SK-N-SH (cell line): Measurements from ENCODE around the gene ZNHIT3. TPM values are rescaled to one million over a fixed set of nuclear protein-coding genes. Genes with fewer than 3 reads are reported as not detected.

ENCODE experiments used
- CTCF ChIA-PET: fragments of 300-600, 350-600 bp; formaldehyde crosslinking; extraction: SDS; loops from one replicate; lab custom pipeline; 2021; lab: Yijun Ruan, JAX
- POLR2A ChIA-PET: fragments of 350-600 bp; sonication (Branson Sonifier 250); formaldehyde crosslinking; extraction: SDS; loops from one replicate; lab custom pipeline; 2020; ENCODE audit warnings: antibody characterized with exemption, inconsistent platforms; lab: Yijun Ruan, JAX
- DNase-seq: peaks from one replicate; pipeline ENCODE4 v3.0.0; 2012
- H2AFZ ChIP-seq: fragments of 200-600 bp; sonication (generic); 2 replicates; pipeline ENCODE4 v1.8.1; 2016; ENCODE audit warnings: antibody characterized with exemption, mild to moderate bottlenecking, low read depth
- H3F3A ChIP-seq: fragments of 200-600 bp; sonication (generic); replicated peaks from 2 replicates; pipeline ENCODE3; 2016; ENCODE audit warnings: antibody characterized with exemption, mild to moderate bottlenecking; ENCODE audit not compliant: insufficient read depth
- H3K27ac ChIP-seq, 2 experiments: fragments of 200-500 bp in 1 of 2; fragments of 200-600 bp in 1 of 2; sonication (Bioruptor generic) in 1 of 2; sonication (generic), shearing (Covaris generic) in 1 of 2; 2 replicates each; pipeline versions ENCODE4 v1.5.1 to v1.6.1; 2014 to 2016; ENCODE audit warnings: low read depth in 2 of 2, inconsistent platforms in 1 of 2, low read length in 1 of 2, mild to moderate bottlenecking in 1 of 2, mixed read lengths in 1 of 2
- H3K27me3 ChIP-seq: fragments of 200-600 bp; sonication (generic), shearing (Covaris generic); 2 replicates; pipeline ENCODE4 v1.6.1; 2016; ENCODE audit warnings: mixed run types; ENCODE audit not compliant: insufficient read depth
- H3K36me3 ChIP-seq, 2 experiments: fragments of 200-500 bp in 1 of 2; fragments of 200-600 bp in 1 of 2; sonication (Bioruptor generic) in 1 of 2; sonication (generic) in 1 of 2; replicated peaks in 1 of 2; 2 replicates each; pipeline versions ENCODE3 to v1.5.1; 2014 to 2016; ENCODE audit warnings: low read length in 1 of 2, mild to moderate bottlenecking in 1 of 2; ENCODE audit not compliant: insufficient read depth in 2 of 2, control insufficient read depth in 1 of 2
- H3K4me1 ChIP-seq, 2 experiments: fragments of 200-500 bp in 1 of 2; fragments of 200-600 bp in 1 of 2; sonication (Bioruptor generic) in 1 of 2; sonication (generic), shearing (Covaris generic) in 1 of 2; 2 replicates each; pipeline versions ENCODE4 v1.5.1 to v1.6.1; 2014 to 2016; ENCODE audit warnings: low read depth in 1 of 2, low read length in 1 of 2, mixed run types in 1 of 2; ENCODE audit not compliant: insufficient read depth in 2 of 2, control insufficient read depth in 1 of 2
- H3K4me2 ChIP-seq: fragments of 200-600 bp; sonication (generic), shearing (Covaris generic); 2 replicates; pipeline ENCODE4 v1.6.1; 2017; ENCODE audit warnings: mixed run types
- H3K4me3 ChIP-seq, 2 experiments: fragments of 200-500 bp in 1 of 2; fragments of 200-600 bp in 1 of 2; sonication (Bioruptor generic) in 1 of 2; sonication (generic), shearing (Covaris generic) in 1 of 2; 2 replicates each; pipeline versions ENCODE4 v1.5.1 to v1.8.1; 2014 to 2016; ENCODE audit warnings: low read depth in 2 of 2, inconsistent platforms in 1 of 2, low read length in 1 of 2, mild to moderate bottlenecking in 1 of 2, mixed read lengths in 1 of 2, moderate library complexity in 1 of 2
- H3K79me2 ChIP-seq: fragments of 200-600 bp; sonication (generic); 2 replicates; pipeline ENCODE4 v1.8.1; 2017; ENCODE audit warnings: mild to moderate bottlenecking; ENCODE audit not compliant: insufficient read depth
- H3K9ac ChIP-seq: fragments of 200-600 bp; sonication (generic); 2 replicates; pipeline ENCODE4 v1.6.1; 2017; ENCODE audit warnings: mixed run types
- H3K9me2 ChIP-seq: fragments of 200-600 bp; sonication (generic); 2 replicates; pipeline ENCODE4 v1.6.1; 2017; ENCODE audit warnings: mixed run types
- H3K9me3 ChIP-seq: fragments of 200-600 bp; sonication (generic); 2 replicates; pipeline ENCODE4 v1.6.1; 2017; ENCODE audit warnings: mixed run types, mild to moderate bottlenecking, moderate library complexity
- H4K20me1 ChIP-seq: fragments of 200-600 bp; sonication (generic); 2 replicates; pipeline ENCODE4 v1.6.1; 2017; ENCODE audit warnings: mild to moderate bottlenecking, mixed run types; ENCODE audit not compliant: insufficient read depth
- CTCF ChIP-seq: fragments of 200-600 bp; sonication (generic); IDR thresholded peaks from 2 replicates; pipeline ENCODE4 v1.6.1; 2017; ENCODE audit warnings: antibody characterized with exemption, mild to moderate bottlenecking, moderate library complexity
- ELF1 ChIP-seq: IDR thresholded peaks from 2 replicates; pipeline ENCODE4 v1.4.0; 2012
- EZH2phosphoT487 ChIP-seq: fragments of 200-600 bp; sonication (generic); IDR thresholded peaks from 2 replicates; pipeline ENCODE4 v1.6.1; 2017; ENCODE audit warnings: low read depth, mixed run types, mild to moderate bottlenecking, antibody characterized with exemption, moderate library complexity, borderline replicate concordance
- MAX ChIP-seq: IDR thresholded peaks from 2 replicates; pipeline ENCODE4 v1.4.0; 2012; ENCODE audit warnings: low read depth
- MXI1 ChIP-seq: IDR thresholded peaks from 2 replicates; pipeline ENCODE4 v1.6.1; 2012; ENCODE audit warnings: mild to moderate bottlenecking, low read depth, low read length, improper control_type of control experiment
- NRF1 ChIP-seq: IDR thresholded peaks from 2 replicates; pipeline ENCODE4 v1.6.1; 2012; ENCODE audit warnings: low read depth, mild to moderate bottlenecking, low read length
- TEAD4 ChIP-seq: IDR thresholded peaks from 2 replicates; pipeline ENCODE4 v1.4.0; 2012; ENCODE audit warnings: mild to moderate bottlenecking, borderline replicate concordance; ENCODE audit not compliant: insufficient read depth
- USF2 ChIP-seq: fragments of 150-350 bp; IDR thresholded peaks from 2 replicates; pipeline ENCODE4 v1.6.1; 2017; ENCODE audit warnings: antibody characterized with exemption, low read length, low read depth, borderline replicate concordance
- YY1 ChIP-seq: IDR thresholded peaks from 2 replicates; pipeline ENCODE4 v1.4.0; 2012; ENCODE audit warnings: low read depth, mild to moderate bottlenecking
- WGBS: methylation state at CpG from one replicate; pipeline ENCODE4 v1.1.6; 2017; ENCODE audit warnings: low lambda C conversion rate; 5-methylcytosine and 5-hydroxymethylcytosine counted together
- polyA plus RNA-seq, 3 experiments: library from polyadenylated mRNA; depleted of rRNA; stranded (reverse); fragments of >200 nt; gene quantifications; 2 replicates each; pipeline ENCODE4 v1.2.3, GENCODE V29; 2012

The ZNHIT3 gene
- polyA plus RNA-seq, 1 of the 3 experiments (the other 2 are of a cell fraction), result 59.9 TPM

- H3K4me2 ChIP-seq, result no peak overlapping the region
- no peak overlapping the region for H3K4me3 ChIP-seq
- no peaks in the 10 kb centered on the region for H3K9me2 ChIP-seq
- no peak for DNase-seq
- no peaks in the 10 kb centered on the region for H3K9me3 ChIP-seq
- H3K36me3 ChIP-seq, result peaks cover 26 to 44% of the 10 kb centered on the region in 2 experiments
- no peaks in the 10 kb centered on the region for H3K27me3 ChIP-seq
- H3K79me2 ChIP-seq, result no peaks in the 10 kb centered on the region
- POLR2A ChIA-PET, result no interaction called here
- no peaks in the 10 kb centered on the region for H4K20me1 ChIP-seq
- CTCF ChIA-PET, result no interaction called here
- WGBS, result 89% methylated on average over 3 of the region's 3 CpGs
- H3K9ac ChIP-seq, result no peak overlapping the region
- no peak overlapping the region; a peak in 1 of 4 replicates for H3K27ac ChIP-seq
- H2AFZ ChIP-seq, result no peak overlapping the region
- no peaks in the 10 kb centered on the region for H3F3A ChIP-seq
- peaks cover 0 to 22% of the 10 kb centered on the region in 2 experiments; a peak in 1 of 4 replicates for H3K4me1 ChIP-seq
- TF ChIP-seq CTCF, result no peak
Measured at GRCh38 chr17:36501351-36501750, 14.9 kb downstream of the ZNHIT3 start.

GRCh38 chr17:36501963-36502362, 15.5 kb downstream of the ZNHIT3 start:
- H2AFZ ChIP-seq, result no peak overlapping the region
- CTCF ChIA-PET, result no interaction called here
- H3K4me1 ChIP-seq, result peaks cover 0 to 22% of the 10 kb centered on the region in 2 experiments; a peak in 1 of 4 replicates
- H3K9me2 ChIP-seq, result no peaks in the 10 kb centered on the region
- H3K27me3 ChIP-seq, result no peaks in the 10 kb centered on the region
- 98% methylated on average over 6 of the region's 6 CpGs for WGBS
- TF ChIP-seq USF2, result no peak
- H3K36me3 ChIP-seq, result peaks cover 27 to 43% of the 10 kb centered on the region in 2 experiments
- H3K4me2 ChIP-seq, result no peak overlapping the region
- no peaks in the 10 kb centered on the region for H4K20me1 ChIP-seq
- H3K4me3 ChIP-seq, result no peak overlapping the region
- H3K9ac ChIP-seq, result no peak overlapping the region
- POLR2A ChIA-PET, result no interaction called here
- no peak overlapping the region for H3K27ac ChIP-seq
- no peaks in the 10 kb centered on the region for H3K79me2 ChIP-seq
- no peaks in the 10 kb centered on the region for H3F3A ChIP-seq
- no peak for DNase-seq
- no peaks in the 10 kb centered on the region for H3K9me3 ChIP-seq

GRCh38 chr17:36503456-36504155, 17.1 kb downstream of the ZNHIT3 start:
- peaks cover 20 to 43% of the 10 kb centered on the region in 2 experiments for H3K36me3 ChIP-seq
- 93% methylated on average over 5 of the region's 7 CpGs for WGBS
- no peak overlapping the region for H2AFZ ChIP-seq
- no peaks in the 10 kb centered on the region for H3K27me3 ChIP-seq
- ChIA-PET CTCF (no interaction called here), POLR2A (no interaction called here)
- no peak overlapping the region for H3K27ac ChIP-seq
- H3F3A ChIP-seq, result no peaks in the 10 kb centered on the region
- no peaks in the 10 kb centered on the region for H3K9me2 ChIP-seq
- TF ChIP-seq ELF1 (no peak), EZH2phosphoT487 (no peak), TEAD4 (no peak), MXI1 (no peak), YY1 (no peak), MAX (no peak), NRF1 (no peak)
- no peak overlapping the region for H3K4me2 ChIP-seq
- DNase-seq, result no peak
- no peaks in the 10 kb centered on the region for H4K20me1 ChIP-seq
- H3K4me3 ChIP-seq, result no peak overlapping the region
- peaks cover 0 to 11% of the 10 kb centered on the region in 2 experiments; a peak in 1 of 4 replicates for H3K4me1 ChIP-seq
- no peak overlapping the region for H3K9ac ChIP-seq
- H3K9me3 ChIP-seq, result no peaks in the 10 kb centered on the region
- H3K79me2 ChIP-seq, result no peaks in the 10 kb centered on the region
